Measurements from ENCODE around the gene RRAD.
A peak's percentile ranks its signal among the peaks of the same experiment; 100 is the strongest.
"Not testable (repeated sequence)": the region's sequence is repeated elsewhere in the genome, so short reads cannot be mapped to it uniquely, and the experiment has no call there.

RRAD gene

DNA sequence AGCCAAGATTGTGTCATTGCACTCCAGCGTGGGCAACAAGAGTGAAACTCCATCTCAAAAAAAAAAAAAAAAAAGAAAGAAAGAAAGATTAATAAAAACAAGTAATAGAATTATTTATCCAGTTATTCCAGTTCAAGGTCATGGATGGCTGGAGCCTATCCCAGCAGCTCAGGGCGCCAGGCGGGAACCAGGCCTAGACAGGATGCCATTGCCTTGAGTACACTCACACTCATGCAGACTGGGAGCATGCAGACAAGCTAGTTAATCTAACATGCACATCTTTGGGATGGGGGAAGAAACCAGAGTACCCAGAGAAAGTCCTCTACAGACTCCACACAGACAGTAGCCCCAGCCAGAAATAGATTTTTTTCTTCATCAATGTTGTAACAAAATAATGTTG, 27.1 kb downstream of the RRAD start:
- no peak for DNase-seq

DNA sequence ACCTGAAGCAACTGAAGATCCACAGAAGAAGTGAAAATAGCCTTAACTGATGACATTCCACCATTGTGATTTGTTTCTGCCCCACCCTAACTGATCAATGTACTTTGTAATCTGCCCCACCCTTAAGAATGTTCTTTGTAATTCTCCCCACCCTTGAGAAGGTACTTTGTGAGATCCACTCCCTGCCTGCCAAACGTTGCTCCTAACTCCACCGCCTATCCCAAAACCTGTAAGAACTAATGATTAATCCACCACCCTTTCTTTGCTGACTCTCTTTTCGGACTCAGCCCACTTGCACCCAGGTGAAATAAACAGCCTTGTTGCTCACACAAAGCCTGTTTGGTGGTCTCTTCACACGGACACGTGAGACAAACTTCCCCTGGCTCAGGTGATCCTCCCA, 28.7 kb downstream of the RRAD start:
- not testable (repeated sequence) for DNase-seq

DNA sequence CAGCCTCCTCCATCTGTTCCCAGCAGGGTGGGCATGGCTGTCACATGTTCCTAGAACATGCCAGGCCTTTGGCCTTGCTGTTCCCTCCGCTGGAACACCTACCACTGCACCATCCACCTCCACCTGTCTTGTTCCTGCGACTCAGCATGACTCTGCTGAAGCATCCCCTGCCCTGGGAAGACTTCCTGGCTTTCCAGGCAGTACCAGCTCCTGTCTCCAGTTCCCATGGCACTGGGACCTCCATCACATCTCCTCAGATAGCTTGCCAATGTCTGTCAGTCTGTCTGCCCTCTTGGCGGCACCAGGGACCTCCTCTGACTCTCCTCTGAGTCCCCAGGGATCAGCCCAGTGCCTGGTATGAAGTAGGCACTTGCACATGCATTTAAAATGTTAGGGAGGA, 29.3 kb downstream of the RRAD start:
- DNase-seq: no peak

DNA sequence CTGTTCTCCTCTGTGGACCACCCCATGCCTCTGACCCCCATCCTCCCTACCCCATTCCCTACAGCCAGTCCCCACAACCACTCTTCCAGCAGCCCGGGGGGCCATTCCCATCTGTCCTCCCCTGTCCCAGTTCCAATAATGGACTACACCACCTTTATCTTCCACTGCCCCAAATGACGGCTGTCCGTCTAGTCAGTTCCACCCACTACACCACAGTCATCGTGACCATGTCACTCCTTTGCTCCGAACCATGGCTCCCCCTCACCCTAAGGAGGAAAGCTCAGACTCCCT, 29.7 kb downstream of the RRAD start:
- no peak for DNase-seq

DNA sequence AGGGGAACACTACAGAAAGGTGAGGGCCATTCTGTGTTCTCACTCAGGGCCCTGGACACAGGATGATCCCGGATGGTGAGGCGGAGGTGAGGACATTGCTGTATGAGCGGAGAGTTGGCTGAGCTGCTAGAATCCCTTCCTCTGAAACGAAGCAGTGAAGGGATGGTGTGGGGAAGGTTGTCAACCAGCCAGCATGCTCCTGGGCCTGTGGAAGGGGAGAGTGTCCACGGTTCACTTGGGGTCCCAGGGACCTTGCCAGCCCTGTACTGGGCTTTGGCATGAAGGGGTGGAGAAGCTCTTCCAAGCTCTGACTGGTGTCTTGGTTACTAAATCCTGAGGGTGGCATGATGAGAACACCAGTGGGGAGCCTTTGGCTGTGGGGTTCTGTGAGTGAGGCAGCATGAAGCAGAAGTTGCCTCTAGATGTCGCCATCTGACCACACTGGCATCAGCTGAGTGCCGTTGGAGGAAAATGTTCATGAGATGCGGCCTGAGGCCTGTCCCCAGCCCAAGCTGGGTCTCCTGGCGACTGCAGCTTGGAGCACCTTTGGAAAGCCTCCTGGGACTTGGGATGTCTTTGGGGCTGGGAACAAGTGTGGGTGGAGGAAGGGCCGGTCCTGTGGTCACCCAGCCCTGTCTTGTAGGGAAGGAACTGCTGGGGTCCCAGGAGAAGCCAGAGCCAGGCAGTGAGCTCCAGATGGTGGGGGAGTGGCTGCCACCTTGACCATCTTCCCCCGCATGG, 30.2 kb downstream of the RRAD start:
- no peak for DNase-seq

DNA sequence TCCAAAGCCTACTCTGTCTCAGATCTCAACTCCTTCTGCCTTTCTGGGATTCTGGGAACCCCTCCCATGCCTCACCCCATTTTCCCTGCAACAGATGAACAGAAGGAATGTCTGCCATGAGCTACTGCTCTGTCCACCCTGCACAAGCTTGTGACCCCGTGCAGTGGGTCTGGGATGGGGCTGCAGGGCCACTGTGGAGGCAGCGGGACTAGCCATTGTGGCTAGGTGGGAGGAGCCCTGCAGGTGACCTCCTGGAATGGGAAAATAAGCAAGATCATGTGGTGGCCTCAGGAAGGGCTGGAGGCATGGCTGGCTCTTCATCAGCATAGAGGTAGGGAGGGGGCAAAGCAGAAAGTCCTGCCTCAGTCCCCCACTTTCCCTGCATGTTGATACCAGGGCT, 31.3 kb downstream of the RRAD start:
- DNase-seq: no peak

DNA sequence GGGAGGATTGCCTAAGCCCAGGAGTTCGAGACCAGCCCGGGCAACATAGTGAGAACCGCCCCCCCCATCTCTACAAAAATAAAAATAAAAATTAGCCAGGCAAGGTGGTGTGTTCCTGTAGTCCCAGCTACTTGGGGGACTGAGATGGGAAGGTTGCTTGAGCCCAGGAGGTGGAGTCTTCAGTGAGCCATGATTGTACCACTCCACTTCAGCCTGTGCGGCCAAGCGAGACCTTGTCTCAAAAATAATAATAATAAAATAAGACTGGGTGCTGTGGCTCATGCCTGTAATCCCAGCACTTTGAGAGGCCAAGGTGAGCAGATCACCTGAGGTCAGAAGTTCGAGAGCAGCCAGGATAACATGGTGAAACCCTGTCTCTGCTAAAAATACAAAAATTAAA, 33.5 kb downstream of the RRAD start:
- DNase-seq: no peak

DNA sequence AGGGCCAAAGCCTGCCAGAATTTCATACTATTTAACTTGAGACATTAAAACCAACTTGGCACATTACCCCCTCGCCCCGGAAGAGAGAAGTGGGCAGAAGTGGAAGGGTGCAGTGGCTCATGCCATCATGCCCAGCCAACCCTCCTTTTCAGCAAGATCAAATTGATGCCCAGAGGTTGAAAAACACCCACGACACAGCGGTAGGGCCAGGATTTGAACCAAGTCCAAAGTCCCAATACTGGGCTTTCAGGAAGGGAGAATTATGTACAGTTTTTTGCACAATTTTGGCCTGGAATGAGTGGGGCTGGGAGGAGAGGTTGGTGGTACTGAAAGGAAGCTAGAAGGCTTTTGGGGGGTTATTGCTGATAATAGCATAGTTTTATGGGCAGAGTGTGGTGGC, 34.0 kb downstream of the RRAD start:
- no peak for DNase-seq

DNA sequence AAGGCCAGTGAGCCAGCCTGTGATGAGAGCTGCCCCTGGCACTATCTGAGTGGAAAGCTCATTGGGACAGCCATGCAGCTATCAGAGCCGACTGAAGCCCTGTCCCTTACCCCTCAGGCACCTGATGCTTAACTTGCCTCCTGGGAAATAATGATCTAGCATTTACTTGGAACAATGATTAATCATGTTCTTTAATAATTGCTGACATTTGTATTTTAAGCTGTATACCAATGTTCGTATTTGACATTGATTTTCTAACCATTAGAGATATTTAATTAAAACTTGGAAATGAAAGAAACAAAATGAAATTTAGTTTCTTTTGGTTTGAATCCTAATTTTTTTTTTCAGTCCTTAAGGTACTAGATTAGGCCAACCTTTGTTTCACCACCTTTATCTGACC, 34.5 kb downstream of the RRAD start:
- DNase-seq: no peak

DNA sequence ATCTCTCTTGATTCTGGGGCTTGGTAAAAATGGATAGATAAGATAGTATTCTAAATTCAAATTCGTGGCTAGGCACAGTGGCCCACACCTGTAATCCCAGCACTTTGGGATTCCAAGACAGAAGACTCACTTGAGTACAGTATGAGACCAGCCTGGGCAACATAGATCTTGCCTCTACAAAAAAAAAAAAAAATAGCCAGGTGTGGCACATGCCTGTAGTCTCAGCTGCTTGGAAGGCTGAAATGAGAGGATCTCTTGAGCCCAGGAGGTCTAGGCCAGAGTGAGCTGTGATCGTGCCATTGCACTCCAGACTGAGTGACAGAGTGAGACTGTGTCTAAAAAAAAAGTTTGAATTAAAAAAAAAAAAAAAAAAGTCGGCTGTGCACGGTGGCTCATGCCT, 35.7 kb downstream of the RRAD start:
- no peak for DNase-seq

DNA sequence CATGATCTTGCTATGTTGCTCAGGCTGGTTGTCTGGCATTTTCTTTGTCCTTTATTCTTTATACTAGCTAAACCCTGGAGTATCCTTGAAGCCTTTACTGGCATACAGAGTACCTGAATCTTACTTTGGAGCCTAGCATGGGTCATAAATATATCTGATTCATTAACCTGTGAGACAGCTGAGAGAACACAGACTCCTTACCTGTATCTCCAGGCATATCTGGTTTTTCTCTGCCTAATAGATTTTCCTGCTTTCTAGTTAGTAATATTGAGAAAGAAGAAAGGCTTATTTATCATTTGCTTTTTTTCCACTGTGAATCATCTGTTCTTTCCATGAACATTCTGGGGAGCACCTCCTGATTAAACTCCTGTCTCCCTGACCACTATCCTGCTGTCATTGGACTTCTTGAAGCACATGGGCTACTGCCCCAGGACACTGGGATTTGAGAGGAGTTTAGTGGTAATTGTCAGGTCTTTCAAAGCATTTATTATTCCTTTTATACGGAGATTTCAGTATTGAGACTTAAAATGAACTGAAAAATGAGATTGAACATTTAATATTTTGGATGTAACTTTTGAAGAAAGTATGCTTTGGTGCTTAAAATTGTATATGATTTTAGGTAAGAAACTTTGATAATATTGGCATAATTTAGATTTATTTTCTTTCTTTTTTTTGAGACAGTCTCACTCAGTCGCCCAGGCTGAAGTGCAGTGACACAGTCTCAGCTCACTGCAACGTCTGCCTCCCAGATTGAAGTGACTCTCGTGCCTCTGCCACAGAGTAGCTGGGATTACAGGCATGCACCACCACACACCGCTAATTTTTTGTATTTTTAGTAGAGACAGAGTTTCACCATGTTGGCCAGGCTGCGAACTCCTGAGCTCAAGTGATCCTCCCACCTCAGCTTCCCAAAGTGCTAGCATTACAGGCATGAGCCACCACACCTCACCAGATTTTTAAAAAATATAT, 36.4 kb downstream of the RRAD start:
- DNase-seq: no peak

DNA sequence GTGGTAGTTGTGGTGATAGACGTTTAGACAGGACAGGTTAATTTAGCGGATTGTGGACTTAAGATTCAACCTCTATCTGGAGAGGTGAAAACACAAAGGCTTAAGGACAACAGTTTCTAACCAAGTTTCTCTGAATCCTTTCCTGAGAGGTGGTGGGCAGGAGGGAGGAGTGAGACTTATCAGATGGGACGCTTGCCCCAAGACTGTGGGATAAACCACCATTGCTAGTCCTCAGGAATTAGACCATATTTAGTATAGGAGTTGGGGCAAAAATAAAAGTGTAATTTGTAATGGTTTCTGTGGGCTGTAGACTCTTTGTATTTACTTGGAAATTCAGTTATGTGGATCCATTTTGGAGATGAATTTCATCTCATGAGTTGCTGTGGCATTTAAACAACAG, 38.4 kb downstream of the RRAD start:
- DNase-seq: no peak

DNA sequence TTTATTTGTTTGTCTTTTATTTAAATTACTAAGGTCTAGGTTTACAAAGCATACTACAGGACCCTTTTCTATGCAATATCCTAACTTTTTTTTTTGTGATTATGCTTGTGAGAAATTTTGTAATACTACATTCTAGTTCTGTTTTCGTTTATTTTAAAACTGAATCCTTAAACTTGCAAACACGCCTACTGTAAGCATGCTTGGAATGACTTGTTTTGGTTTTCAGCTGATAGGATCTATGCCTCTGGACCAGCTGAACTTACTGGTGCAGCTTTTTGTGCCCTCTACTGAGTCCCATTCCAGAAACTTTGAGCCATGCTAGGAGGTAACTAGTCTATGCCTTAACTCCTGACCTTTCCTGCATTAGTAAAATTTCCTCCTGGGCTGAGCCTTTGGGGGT, 39.0 kb downstream of the RRAD start:
- DNase-seq: no peak

DNA sequence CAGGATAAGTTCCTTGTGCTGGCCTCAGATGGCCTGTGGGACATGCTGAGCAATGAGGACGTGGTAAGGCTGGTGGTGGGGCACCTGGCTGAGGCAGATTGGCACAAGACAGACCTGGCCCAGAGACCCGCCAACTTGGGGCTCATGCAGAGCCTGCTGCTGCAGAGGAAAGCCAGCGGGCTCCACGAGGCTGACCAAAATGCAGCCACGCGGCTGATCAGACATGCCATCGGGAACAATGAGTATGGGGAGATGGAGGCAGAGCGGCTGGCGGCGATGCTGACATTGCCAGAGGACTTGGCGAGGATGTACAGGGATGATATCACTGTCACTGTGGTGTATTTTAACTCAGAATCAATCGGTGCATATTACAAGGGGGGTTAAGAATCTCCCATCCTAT, 39.8 kb downstream of the RRAD start:
- no peak for DNase-seq

DNA sequence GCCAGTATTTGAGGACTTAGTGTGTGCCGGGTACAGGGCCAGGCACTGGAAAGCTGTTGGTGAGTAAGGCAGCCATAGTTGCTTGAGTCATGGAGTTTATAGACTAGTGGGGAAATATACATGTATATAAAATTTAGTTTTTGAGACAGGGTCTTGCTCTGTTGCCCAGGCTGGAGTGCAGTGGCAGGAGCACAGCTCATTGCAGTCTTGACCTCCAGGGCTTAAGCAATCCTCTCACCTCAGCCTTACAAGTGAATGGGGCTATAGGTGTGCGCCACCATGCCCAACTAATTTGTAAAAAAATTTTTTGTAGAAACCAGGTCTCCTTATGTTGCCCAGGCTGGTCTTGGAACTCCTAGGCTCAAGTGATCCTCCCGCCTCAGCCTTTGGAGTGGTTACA, 42.6 kb downstream of the RRAD start:
- no peak for DNase-seq

DNA sequence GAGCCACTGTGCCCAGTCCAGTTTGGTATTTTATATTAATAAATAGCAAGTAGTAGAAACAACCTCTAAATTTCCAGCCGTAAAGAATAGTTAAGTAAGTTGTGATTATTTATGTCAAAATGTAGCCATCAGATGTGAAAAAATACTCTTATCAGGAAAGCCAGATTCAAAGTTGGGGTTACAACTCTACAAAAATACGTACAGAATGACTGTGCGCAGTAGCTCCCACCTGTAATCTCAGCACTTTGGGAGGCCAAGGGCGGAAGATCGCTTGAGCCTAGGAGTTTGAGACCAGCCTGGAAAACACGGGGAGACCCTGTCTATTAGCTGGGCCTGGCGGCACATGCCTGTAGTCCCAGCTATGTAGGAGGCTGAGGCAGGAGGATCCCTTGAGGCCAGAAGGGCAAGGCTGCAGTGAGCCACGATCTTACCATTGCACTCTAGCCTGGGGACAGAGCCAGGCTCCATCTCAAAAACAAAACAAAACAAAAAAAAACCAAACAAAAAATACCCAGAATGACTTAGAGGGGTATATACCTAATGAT, 43.3 kb downstream of the RRAD start:
- DNase-seq: no peak

DNA sequence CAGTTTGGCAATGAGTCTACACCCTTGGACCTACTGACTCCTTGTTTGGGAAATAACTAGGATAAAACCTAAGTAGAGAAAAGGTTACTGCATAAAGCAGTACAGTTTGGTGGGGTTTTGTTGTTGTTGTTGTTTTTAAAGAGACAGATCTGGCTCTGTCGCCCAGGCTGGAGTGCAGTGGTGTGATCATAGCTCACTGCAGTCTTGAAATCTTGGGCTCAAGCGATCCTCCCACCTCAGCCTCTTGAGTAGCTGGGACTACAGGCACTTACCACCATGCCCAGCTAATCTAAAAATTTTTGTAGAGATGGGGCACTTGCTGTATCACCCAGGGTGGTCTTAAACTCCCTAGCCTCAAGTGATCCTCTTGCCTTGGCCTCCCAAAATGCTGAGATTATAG, 43.8 kb downstream of the RRAD start:
- no peak for DNase-seq

DNA sequence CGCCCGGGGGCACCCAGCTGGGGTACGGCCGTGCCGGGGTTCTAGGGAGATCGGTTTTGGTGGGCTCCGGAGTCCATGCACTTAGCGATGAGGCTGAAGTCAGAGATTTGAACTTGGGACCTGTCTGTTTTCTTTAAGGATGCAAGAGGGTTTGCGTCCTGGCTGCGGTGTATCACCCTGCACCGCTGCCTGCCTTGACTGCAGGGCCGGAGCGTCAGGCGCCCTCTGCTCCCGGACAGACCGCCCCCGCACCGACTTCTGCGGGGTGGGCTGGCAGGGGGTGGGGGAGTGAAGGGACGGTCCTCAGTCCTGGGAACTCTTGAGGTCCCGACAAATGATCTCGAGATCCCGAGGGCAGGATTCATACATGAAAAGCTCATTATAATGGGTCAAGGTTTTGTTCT, 44.3 kb downstream of the RRAD start:
- no peak for DNase-seq

DNA sequence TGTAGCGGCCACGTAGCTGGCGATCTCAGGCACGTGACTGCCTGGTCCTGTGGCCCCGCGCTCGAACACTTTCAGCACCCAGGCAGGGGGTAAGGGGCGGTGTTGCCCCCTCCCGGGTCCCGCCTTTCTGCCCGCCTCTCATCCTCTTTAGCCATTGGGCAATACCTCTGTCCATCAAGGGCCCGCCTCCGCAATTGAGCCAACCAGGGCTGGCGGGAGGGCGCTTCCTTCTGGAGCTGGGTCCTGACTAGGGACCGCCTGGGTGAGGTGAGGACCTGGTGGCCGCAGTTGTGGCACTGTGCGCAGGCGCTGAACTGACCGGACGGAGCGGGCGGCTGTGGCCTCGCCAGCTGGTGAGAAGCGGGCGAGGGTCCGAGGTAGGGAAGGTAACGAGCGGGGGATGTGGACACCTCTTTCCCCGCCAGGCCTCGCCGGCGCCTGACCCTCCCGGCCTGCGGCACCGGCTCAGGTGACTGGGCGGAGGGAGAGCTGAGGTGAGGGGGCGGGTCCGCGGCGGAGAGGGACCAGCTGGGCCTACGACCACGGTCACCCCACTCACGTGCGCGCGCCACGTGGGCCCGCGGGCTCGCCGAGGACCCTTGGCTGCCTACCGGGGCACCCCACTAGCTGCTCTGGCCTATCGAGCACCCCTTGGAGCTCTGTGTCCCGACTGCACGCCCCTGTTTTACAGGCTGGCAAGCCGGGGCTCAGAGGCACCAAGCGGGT, 44.9 kb downstream of the RRAD start, which contains the start of gene PDP2:
PDP2 (plus strand) TSS at position 228 of the 726 bp plus-strand sequence. CDS start 3,770 bp downstream, outside the sequence.
- peak; percentile 48 for DNase-seq

DNA sequence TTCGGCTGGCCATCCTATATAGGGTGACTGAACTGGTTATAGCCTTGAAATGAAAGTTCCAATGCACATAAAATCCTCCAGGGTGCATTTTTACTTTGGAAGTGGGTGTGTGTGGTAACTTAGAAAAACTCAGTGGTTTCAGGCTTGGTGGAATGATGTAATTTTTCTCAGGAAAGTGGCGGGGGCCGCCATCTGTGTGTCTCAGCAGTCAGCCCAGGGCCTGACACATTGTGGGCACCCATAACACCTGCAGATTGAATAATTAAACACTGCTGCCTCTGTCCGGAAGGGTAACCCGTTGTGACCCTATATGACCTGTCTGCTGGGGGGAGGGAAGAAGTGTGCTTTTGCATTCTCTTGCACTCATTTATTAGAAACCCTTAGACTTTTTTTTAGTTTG, 47.3 kb downstream of the RRAD start:
- DNase-seq: no peak

DNA sequence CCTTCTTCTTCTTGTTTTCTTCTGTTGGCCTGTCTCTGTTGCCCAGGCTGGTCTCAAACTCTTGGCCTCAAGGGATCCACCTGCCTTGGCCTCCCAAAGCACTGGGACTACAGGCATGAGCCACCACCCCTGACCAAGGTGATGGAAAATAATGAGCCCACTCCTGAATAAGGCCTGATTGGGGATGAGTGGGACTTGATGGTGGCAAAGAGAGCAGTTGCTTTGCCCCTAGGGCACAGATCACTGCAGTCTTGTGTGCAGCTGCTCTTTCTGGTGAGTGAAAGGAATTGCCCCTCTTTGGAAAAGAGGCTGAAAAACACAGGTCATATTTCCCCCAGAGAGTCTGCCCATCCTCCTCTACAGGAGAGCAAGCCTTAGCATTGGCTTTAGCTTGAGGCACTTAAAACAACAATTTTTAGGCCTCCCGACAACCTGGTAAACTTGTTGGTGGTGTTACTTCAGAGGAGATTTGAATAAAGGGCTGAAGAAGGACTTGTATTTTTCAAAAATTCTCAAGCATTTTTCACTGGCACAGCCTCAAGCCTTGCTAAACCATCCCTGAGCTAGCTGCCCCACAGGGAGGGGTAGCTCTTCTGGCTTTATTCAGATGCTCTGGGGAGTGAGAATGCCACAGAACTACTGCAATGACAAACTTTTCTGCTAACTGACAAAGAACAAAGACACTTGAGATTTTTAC, 51.1 kb downstream of the RRAD start:
- no peak for DNase-seq

DNA sequence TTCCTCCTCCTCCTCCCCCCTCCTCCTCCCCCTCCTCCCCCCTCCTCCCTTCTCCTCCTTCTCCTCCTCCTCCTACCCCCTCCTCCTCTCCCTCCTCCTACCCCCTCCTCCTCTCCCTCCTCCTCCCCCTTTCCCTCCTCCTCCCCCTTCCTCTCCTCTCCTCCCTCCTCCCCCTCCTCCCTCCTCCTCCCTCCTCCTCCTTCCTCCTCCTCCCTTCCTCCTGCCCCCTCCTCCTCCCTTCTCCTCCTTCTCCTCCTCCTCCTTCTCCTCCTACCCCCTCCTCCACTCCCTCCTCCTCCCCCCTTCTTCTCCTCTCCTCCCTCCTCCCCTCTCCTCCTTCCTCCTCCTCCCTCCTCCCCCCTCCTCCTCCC, 51.7 kb downstream of the RRAD start:
- DNase-seq: no peak
